ENCODE data around the gene PPFIA2.

DNA sequence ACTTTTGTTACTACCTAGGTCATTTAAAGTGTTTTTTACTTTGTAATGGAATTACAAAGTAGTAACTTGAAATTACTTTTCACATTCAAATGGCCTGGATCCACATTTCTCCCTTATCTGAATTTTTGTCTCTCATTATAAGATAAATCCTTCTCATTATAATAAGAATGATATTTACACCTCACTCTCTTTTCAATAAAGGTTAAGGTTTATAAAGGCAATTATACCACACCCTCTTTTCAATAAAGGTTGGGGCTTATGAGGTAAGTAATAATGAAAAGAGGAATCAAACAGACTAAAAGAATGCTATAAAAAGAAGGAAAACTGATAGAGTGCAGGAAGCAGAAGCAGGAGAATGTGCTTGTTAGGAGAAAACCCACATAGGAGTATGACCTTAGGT lies 470.5 kb downstream of the PPFIA2 start:
- TF ChIP-seq, protein P1, sequence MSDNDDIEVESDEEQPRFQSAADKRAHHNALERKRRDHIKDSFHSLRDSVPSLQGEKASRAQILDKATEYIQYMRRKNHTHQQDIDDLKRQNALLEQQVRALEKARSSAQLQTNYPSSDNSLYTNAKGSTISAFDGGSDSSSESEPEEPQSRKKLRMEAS (IDR thresholded peaks at IDR 0.05): no peak
- TF ChIP-seq YY1 (IDR thresholded peaks at IDR 0.05; ENCODE audit: low read depth) (no peak), CEBPB (IDR thresholded peaks at IDR 0.05) (no peak), EP300 (IDR thresholded peaks at IDR 0.05; ENCODE audit: borderline replicate concordance) (no peak), TAF1 (IDR thresholded peaks at IDR 0.05; ENCODE audit: low read depth) (no peak), TCF12 (IDR thresholded peaks at IDR 0.05; ENCODE audit: low read depth) (no peak), EGR1 (IDR thresholded peaks at IDR 0.05) (no peak), CREB1 (IDR thresholded peaks at IDR 0.05; ENCODE audit: low read depth) (no peak), FOXM1 (IDR thresholded peaks at IDR 0.05; ENCODE audit: borderline replicate concordance, low read depth) (no peak)
- TF ChIP-seq, protein P2, sequence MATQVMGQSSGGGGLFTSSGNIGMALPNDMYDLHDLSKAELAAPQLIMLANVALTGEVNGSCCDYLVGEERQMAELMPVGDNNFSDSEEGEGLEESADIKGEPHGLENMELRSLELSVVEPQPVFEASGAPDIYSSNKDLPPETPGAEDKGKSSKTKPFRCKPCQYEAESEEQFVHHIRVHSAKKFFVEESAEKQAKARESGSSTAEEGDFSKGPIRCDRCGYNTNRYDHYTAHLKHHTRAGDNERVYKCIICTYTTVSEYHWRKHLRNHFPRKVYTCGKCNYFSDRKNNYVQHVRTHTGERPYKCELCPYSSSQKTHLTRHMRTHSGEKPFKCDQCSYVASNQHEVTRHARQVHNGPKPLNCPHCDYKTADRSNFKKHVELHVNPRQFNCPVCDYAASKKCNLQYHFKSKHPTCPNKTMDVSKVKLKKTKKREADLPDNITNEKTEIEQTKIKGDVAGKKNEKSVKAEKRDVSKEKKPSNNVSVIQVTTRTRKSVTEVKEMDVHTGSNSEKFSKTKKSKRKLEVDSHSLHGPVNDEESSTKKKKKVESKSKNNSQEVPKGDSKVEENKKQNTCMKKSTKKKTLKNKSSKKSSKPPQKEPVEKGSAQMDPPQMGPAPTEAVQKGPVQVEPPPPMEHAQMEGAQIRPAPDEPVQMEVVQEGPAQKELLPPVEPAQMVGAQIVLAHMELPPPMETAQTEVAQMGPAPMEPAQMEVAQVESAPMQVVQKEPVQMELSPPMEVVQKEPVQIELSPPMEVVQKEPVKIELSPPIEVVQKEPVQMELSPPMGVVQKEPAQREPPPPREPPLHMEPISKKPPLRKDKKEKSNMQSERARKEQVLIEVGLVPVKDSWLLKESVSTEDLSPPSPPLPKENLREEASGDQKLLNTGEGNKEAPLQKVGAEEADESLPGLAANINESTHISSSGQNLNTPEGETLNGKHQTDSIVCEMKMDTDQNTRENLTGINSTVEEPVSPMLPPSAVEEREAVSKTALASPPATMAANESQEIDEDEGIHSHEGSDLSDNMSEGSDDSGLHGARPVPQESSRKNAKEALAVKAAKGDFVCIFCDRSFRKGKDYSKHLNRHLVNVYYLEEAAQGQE (IDR thresholded peaks at IDR 0.05; ENCODE audit: low read depth): no peak
